ENCODE measurements around the gene CXXC5. TPM values are rescaled to one million over a fixed set of nuclear protein-coding genes. Genes with fewer than 3 reads are reported as not detected.

CXXC5 gene
- total and polyA plus RNA-seq, 2 experiments from 2014 or later = 70.4 to 122 TPM

- H3K27me3 ChIP-seq = no peaks in the 10 kb centered on the region
- no peak for DNase-seq (ENCODE audit: low read depth in 1 of 2, low spot score in 1 of 2)
- H3K4me3 ChIP-seq = no peak overlapping the region
- H3K27ac ChIP-seq = no peak overlapping the region
- no peaks in the 10 kb centered on the region for H3K9me3 ChIP-seq (ENCODE audit: low read depth)
- no peak for TF ChIP-seq CTCF (IDR thresholded peaks at IDR 0.05; ENCODE audit: low read depth, low read length)
- H3K36me3 ChIP-seq = no peaks in the 10 kb centered on the region
- H3K4me1 ChIP-seq (ENCODE audit: low read depth) = peaks cover 22% of the 10 kb centered on the region
These were observed 57.8 kb downstream of the CXXC5 start for GRCh38 chr5:139705655-139706587.

GRCh38 chr5:139707445-139708003 is 59.4 kb downstream of the CXXC5 start:
- Histone ChIP-seq H3K4me3 (no peak overlapping the region), H3K4me1 (ENCODE audit: low read depth) (peaks cover 22% of the 10 kb centered on the region), H3K27ac (no peak overlapping the region), H3K27me3 (no peaks in the 10 kb centered on the region), H3K36me3 (no peaks in the 10 kb centered on the region), H3K9me3 (ENCODE audit: low read depth) (no peaks in the 10 kb centered on the region)
- no peak for DNase-seq (ENCODE audit: low read depth in 1 of 2, low spot score in 1 of 2)
- TF ChIP-seq CTCF (IDR thresholded peaks at IDR 0.05; ENCODE audit: low read depth, low read length) = no peak

- TF ChIP-seq CTCF (IDR thresholded peaks at IDR 0.05; ENCODE audit: low read depth, low read length) = no peak
- DNase-seq (ENCODE audit: low read depth in 1 of 2, low spot score in 1 of 2) = no peak
- H3K4me3 ChIP-seq = no peak overlapping the region
- no peaks in the 10 kb centered on the region for H3K9me3 ChIP-seq (ENCODE audit: low read depth)
- H3K4me1 ChIP-seq (ENCODE audit: low read depth) = peaks cover 22% of the 10 kb centered on the region
- H3K36me3 ChIP-seq = no peaks in the 10 kb centered on the region
- no peaks in the 10 kb centered on the region for H3K27me3 ChIP-seq
- no peak overlapping the region for H3K27ac ChIP-seq
These were observed 60.3 kb downstream of the CXXC5 start for GRCh38 chr5:139708434-139708861.

- H3K9me3 ChIP-seq (ENCODE audit: low read depth) = no peaks in the 10 kb centered on the region
- no peak for TF ChIP-seq CTCF (IDR thresholded peaks at IDR 0.05; ENCODE audit: low read depth, low read length)
- no peaks in the 10 kb centered on the region for H3K36me3 ChIP-seq
- peak overlapping the region; percentile 2 for H3K4me3 ChIP-seq
- no peak overlapping the region for H3K27ac ChIP-seq
- peaks cover 22% of the 10 kb centered on the region for H3K4me1 ChIP-seq (ENCODE audit: low read depth)
- H3K27me3 ChIP-seq = no peaks in the 10 kb centered on the region
- DNase-seq (ENCODE audit: low read depth in 1 of 2, low spot score in 1 of 2) = peak; percentile 50 to 59
These were observed 60.9 kb downstream of the CXXC5 start for GRCh38 chr5:139708877-139709581.

GRCh38 chr5:139709582-139710318 is 61.6 kb downstream of the CXXC5 start:
- TF ChIP-seq CTCF (IDR thresholded peaks at IDR 0.05; ENCODE audit: low read depth, low read length) = no peak
- no peaks in the 10 kb centered on the region for H3K9me3 ChIP-seq (ENCODE audit: low read depth)
- no peak overlapping the region for H3K27ac ChIP-seq
- H3K4me1 ChIP-seq (ENCODE audit: low read depth) = peaks cover 22% of the 10 kb centered on the region
- H3K36me3 ChIP-seq = no peaks in the 10 kb centered on the region
- peak overlapping the region; percentile 2 for H3K4me3 ChIP-seq
- H3K27me3 ChIP-seq = no peaks in the 10 kb centered on the region
- no peak for DNase-seq (ENCODE audit: low read depth in 1 of 2, low spot score in 1 of 2)

Measured in cardiac muscle cell (in vitro differentiated cells and primary cell).